Uterus (tissue), 4 donors: ENCODE results near the gene UBASH3A. TPM values are rescaled to one million over a fixed set of nuclear protein-coding genes. Genes with fewer than 3 reads are reported as not detected.

Experiments
- DNase-seq, 2 donors: peaks; one replicate each; pipeline ENCODE4 v3.0.0-alpha.2; 2019 to 2020
- H3K27ac ChIP-seq, 2 donors: fragments of 200-600 bp; sonication (generic); 1 replicate in 1 of 2; 2 replicates in 1 of 2; pipeline ENCODE4 v1.5.1; 2016 to 2018
- H3K27me3 ChIP-seq, 2 donors: fragments of 200-600 bp; sonication (generic); one replicate each; pipeline ENCODE4 v1.5.1; 2018 to 2019; ENCODE audit warnings: control low read depth in 1 of 2
- H3K36me3 ChIP-seq, 2 donors: fragments of 200-600 bp; sonication (generic); one replicate each; pipeline ENCODE4 v1.5.1; 2019; ENCODE audit warnings: control low read depth in 1 of 2
- H3K4me1 ChIP-seq, 2 donors: fragments of 200-600 bp; sonication (generic); one replicate each; pipeline ENCODE4 v1.5.1; 2018 to 2019; ENCODE audit warnings: control low read depth in 1 of 2
- H3K4me3 ChIP-seq, 2 donors: fragments of 200-600 bp; sonication (generic); 1 replicate in 1 of 2; 2 replicates in 1 of 2; pipeline ENCODE4 v1.5.1; 2018 to 2019; ENCODE audit warnings: mild to moderate bottlenecking in 1 of 2
- H3K9me3 ChIP-seq, 2 donors: fragments of 200-600 bp; sonication (generic); one replicate each; pipeline ENCODE4 v1.5.1; 2019; ENCODE audit warnings: control low read depth in 1 of 2
- CTCF ChIP-seq, 4 experiments: fragments of 200-600 bp in 2 of 4; fragments of 450-650 bp in 2 of 4; sonication (generic) in 2 of 4; IDR thresholded peaks; one replicate each; pipeline ENCODE4 v1.5.1; 2016 to 2019; ENCODE audit warnings: antibody characterized with exemption in 4 of 4, mild to moderate bottlenecking in 2 of 4, moderate library complexity in 1 of 4
- POLR2A ChIP-seq, 2 donors: fragments of 450-650 bp; IDR thresholded peaks; one replicate each; pipeline ENCODE4 v1.6.1; 2016; ENCODE audit warnings: antibody characterized with exemption in 2 of 2, mild to moderate bottlenecking in 1 of 2, moderate library complexity in 1 of 2
- intact Hi-C: fragments of 100-400 bp; cut with DNase I; formaldehyde crosslinking; loops from one replicate; pipeline ENCODE4 v1.15.1; 2023; ENCODE audit warnings: low total_unique reads
- total RNA-seq, 4 donors: library from RNA; depleted of rRNA in 3 of 4; stranded (reverse); fragments of >200 nt in 3 of 4; gene quantifications; one replicate each; pipeline versions ENCODE4 v1.1.0 to v1.2.4, GENCODE V29; 2014 to 2023
- donor health status: DM: yes; HTN: yes; CAD: no.

The UBASH3A gene
- total RNA-seq, 4 donors from 2014 or later: 0.79 to 1.0 TPM; not detected in 2

- Histone ChIP-seq H3K36me3 (no peaks in the 10 kb centered on the region), H3K27me3 (no peaks in the 10 kb centered on the region), H3K4me1 (no peaks in the 10 kb centered on the region), H3K4me3 (no peak overlapping the region), H3K9me3 (peaks cover 0 to 4% of the 10 kb centered on the region in 2 donors), H3K27ac (no peak overlapping the region)
- intact Hi-C loops: no loop called here
- no peak for DNase-seq
- TF ChIP-seq POLR2A (IDR thresholded peaks at IDR 0.05): no peak
- no peak for TF ChIP-seq CTCF (IDR thresholded peaks at IDR 0.05)
These were observed 19.5 kb downstream of the UBASH3A start for GRCh38 chr21:42423197-42423675.

- no peak for TF ChIP-seq CTCF (IDR thresholded peaks at IDR 0.05)
- no peak for TF ChIP-seq POLR2A (IDR thresholded peaks at IDR 0.05)
- no peaks in the 10 kb centered on the region for H3K27me3 ChIP-seq
- intact Hi-C loops: no loop called here
- no peak for DNase-seq
- no peaks in the 10 kb centered on the region for H3K36me3 ChIP-seq
- peaks cover 0 to 4% of the 10 kb centered on the region in 2 donors for H3K9me3 ChIP-seq
- H3K27ac ChIP-seq: no peak overlapping the region
- H3K4me3 ChIP-seq: no peak overlapping the region
- no peaks in the 10 kb centered on the region for H3K4me1 ChIP-seq
These were observed 20.0 kb downstream of the UBASH3A start for GRCh38 chr21:42423685-42424084.

- intact Hi-C loops: no loop called here
- no peak for DNase-seq
- Histone ChIP-seq H3K27me3 (no peaks in the 10 kb centered on the region), H3K27ac (no peak overlapping the region), H3K4me3 (no peak overlapping the region), H3K9me3 (peaks cover 0 to 4% of the 10 kb centered on the region in 2 donors), H3K36me3 (no peaks in the 10 kb centered on the region), H3K4me1 (no peaks in the 10 kb centered on the region)
- TF ChIP-seq CTCF (IDR thresholded peaks at IDR 0.05): no peak
- no peak for TF ChIP-seq POLR2A (IDR thresholded peaks at IDR 0.05)
These were observed 21.3 kb downstream of the UBASH3A start for GRCh38 chr21:42424914-42425541.

- Histone ChIP-seq H3K4me3 (no peak overlapping the region), H3K27me3 (no peaks in the 10 kb centered on the region), H3K27ac (no peak overlapping the region), H3K36me3 (no peaks in the 10 kb centered on the region), H3K9me3 (peaks cover 0 to 4% of the 10 kb centered on the region in 2 donors), H3K4me1 (no peaks in the 10 kb centered on the region)
- TF ChIP-seq CTCF (IDR thresholded peaks at IDR 0.05): no peak
- TF ChIP-seq POLR2A (IDR thresholded peaks at IDR 0.05): no peak
- no peak for DNase-seq
- intact Hi-C loops: no loop called here
These were observed 21.9 kb downstream of the UBASH3A start for GRCh38 chr21:42425591-42425990.

- H3K4me1 ChIP-seq: no peaks in the 10 kb centered on the region
- H3K9me3 ChIP-seq: no peaks in the 10 kb centered on the region
- TF ChIP-seq POLR2A (IDR thresholded peaks at IDR 0.05) (no peak), CTCF (IDR thresholded peaks at IDR 0.05) (no peak)
- no peak for DNase-seq
- H3K27me3 ChIP-seq: no peaks in the 10 kb centered on the region
- H3K4me3 ChIP-seq: no peak overlapping the region
- no peaks in the 10 kb centered on the region for H3K36me3 ChIP-seq
- no peak overlapping the region for H3K27ac ChIP-seq
- intact Hi-C loops: no loop called here
These were observed 22.7 kb downstream of the UBASH3A start for GRCh38 chr21:42426424-42426823.
